ENCODE measurements around the gene TPM4.

GRCh38 chr19:16069813-16070365, 6.4 kb upstream of the TPM4 start:
- TF ChIP-seq CTCF (IDR thresholded peaks at IDR 0.05; ENCODE audit: low read length) (no peak), EZH2 (IDR thresholded peaks at IDR 0.05; ENCODE audit: borderline replicate concordance, low read length) (no peak)

All from OCI-LY1 (cell line).